Suprapubic skin (tissue), 4 donors: Measurements from ENCODE around the gene LMF2. TPM values are rescaled to one million over a fixed set of nuclear protein-coding genes. Genes with fewer than 3 reads are reported as not detected.
A peak's percentile ranks its signal among the peaks of the same experiment; 100 is the strongest.

ENCODE experiments used
- DNase-seq, 2 donors: peaks; one replicate each; pipeline ENCODE4 v3.0.0-alpha.2; 2019; ENCODE audit warnings: low spot score in 2 of 2
- H3K27ac ChIP-seq: fragments of 200-600 bp; sonication (generic); one replicate; pipeline ENCODE4 v1.5.1; 2019
- H3K27me3 ChIP-seq: fragments of 200-600 bp; sonication (generic); one replicate; pipeline ENCODE4 v1.5.1; 2019
- H3K36me3 ChIP-seq: fragments of 200-600 bp; sonication (generic); one replicate; pipeline ENCODE4 v1.5.1; 2019
- H3K4me1 ChIP-seq: fragments of 200-600 bp; sonication (generic); one replicate; pipeline ENCODE4 v1.5.1; 2019
- H3K4me3 ChIP-seq: fragments of 200-600 bp; sonication (generic); one replicate; pipeline ENCODE4 v1.5.1; 2019; ENCODE audit warnings: mild to moderate bottlenecking
- H3K9me3 ChIP-seq: fragments of 200-600 bp; sonication (generic); one replicate; pipeline ENCODE4 v1.5.1; 2019
- CTCF ChIP-seq, 2 donors: fragments of 200-600 bp in 1 of 2; fragments of 450-650 bp in 1 of 2; sonication (generic) in 1 of 2; IDR thresholded peaks; one replicate each; pipeline ENCODE4 v1.5.1; 2016 to 2019; ENCODE audit warnings: antibody characterized with exemption in 2 of 2, mild to moderate bottlenecking in 1 of 2, moderate library complexity in 1 of 2
- EP300 ChIP-seq: sonication (generic); formaldehyde crosslinking; IDR thresholded peaks from one replicate; pipeline ENCODE4 v1.6.1; 2017; ENCODE audit warnings: antibody characterized with exemption
- POLR2A ChIP-seq, 2 donors: fragments of 450-650 bp; IDR thresholded peaks; one replicate each; pipeline ENCODE4 v1.6.1; 2017; ENCODE audit warnings: antibody characterized with exemption in 2 of 2, mild to moderate bottlenecking in 2 of 2, moderate library complexity in 2 of 2
- POLR2AphosphoS5 ChIP-seq, 3 donors: sonication (generic); formaldehyde crosslinking; IDR thresholded peaks; one replicate each; pipeline ENCODE4 v1.6.1; 2017; ENCODE audit warnings: antibody characterized with exemption in 3 of 3
- WGBS: methylation state at CpG from one replicate; pipeline ENCODE4 v1.1.5; 2018; 5-methylcytosine and 5-hydroxymethylcytosine counted together
- total RNA-seq, 4 donors: library from RNA; depleted of rRNA; stranded (reverse); fragments of >200 nt; gene quantifications; one replicate each; pipeline ENCODE4 v1.1.0, GENCODE V29; 2016

LMF2 gene
- total RNA-seq, 4 donors from 2014 or later = 28.9 to 65.6 (median 44.7) TPM

GRCh38 chr22:50504369-50505211 lies 2.9 kb downstream of the LMF2 start:
- Histone ChIP-seq H3K27ac (no peak overlapping the region), H3K4me3 (no peak overlapping the region), H3K9me3 (no peaks in the 10 kb centered on the region), H3K4me1 (peaks cover 41% of the 10 kb centered on the region), H3K27me3 (no peaks in the 10 kb centered on the region), H3K36me3 (peaks cover 37% of the 10 kb centered on the region)
- no peak for TF ChIP-seq EP300
- TF ChIP-seq POLR2A (IDR thresholded peaks at IDR 0.05) = no peak
- TF ChIP-seq CTCF (IDR thresholded peaks at IDR 0.05) = no peak
- no peak for TF ChIP-seq POLR2AphosphoS5 (IDR thresholded peaks at IDR 0.05)
- peak; percentile 68 to 79 for DNase-seq
- WGBS = 85% methylated on average over 15 of the region's 44 CpGs

GRCh38 chr22:50503475-50504145 lies 3.9 kb downstream of the LMF2 start:
- H3K4me3 ChIP-seq = no peak overlapping the region

GRCh38 chr22:50502628-50503474 lies 4.7 kb downstream of the LMF2 start:
- H3K4me3 ChIP-seq = no peak overlapping the region
- no peaks in the 10 kb centered on the region for H3K9me3 ChIP-seq
- H3K4me1 ChIP-seq = peaks cover 33% of the 10 kb centered on the region
- 82% methylated on average over 9 of the region's 24 CpGs for WGBS
- peak; percentile 64 to 67 for DNase-seq
- peaks cover 37% of the 10 kb centered on the region for H3K36me3 ChIP-seq
- no peak overlapping the region for H3K27ac ChIP-seq
- no peaks in the 10 kb centered on the region for H3K27me3 ChIP-seq
- TF ChIP-seq EP300 (no peak), POLR2AphosphoS5 (IDR thresholded peaks at IDR 0.05) (no peak), CTCF (IDR thresholded peaks at IDR 0.05) (no peak), POLR2A (IDR thresholded peaks at IDR 0.05) (no peak)

More at GRCh38 chr22:50503475-50504145, 3.9 kb downstream of the LMF2 start:
- H3K27ac ChIP-seq = no peak overlapping the region
- peaks cover 33% of the 10 kb centered on the region for H3K4me1 ChIP-seq
- no peaks in the 10 kb centered on the region for H3K9me3 ChIP-seq
- peaks cover 37% of the 10 kb centered on the region for H3K36me3 ChIP-seq
- H3K27me3 ChIP-seq = no peaks in the 10 kb centered on the region
- 74% methylated on average over 17 of the region's 26 CpGs for WGBS
- peak in 1 of 2 donors; percentile 67 for DNase-seq
- no peak for TF ChIP-seq POLR2AphosphoS5 (IDR thresholded peaks at IDR 0.05)
- TF ChIP-seq POLR2A (IDR thresholded peaks at IDR 0.05) = no peak
- TF ChIP-seq CTCF (IDR thresholded peaks at IDR 0.05) = no peak

GRCh38 chr22:50502096-50502495 lies 5.4 kb downstream of the LMF2 start:
- H3K4me3 ChIP-seq = no peak overlapping the region
- no peaks in the 10 kb centered on the region for H3K9me3 ChIP-seq
- WGBS = 83% methylated on average over 5 of the region's 6 CpGs

More at GRCh38 chr22:50502096-50502495, 5.4 kb downstream of the LMF2 start:
- no peak overlapping the region for H3K27ac ChIP-seq
- H3K4me1 ChIP-seq = peaks cover 35% of the 10 kb centered on the region
- DNase-seq = peak in 1 of 2 donors; percentile 74
- peaks cover 37% of the 10 kb centered on the region for H3K36me3 ChIP-seq
- H3K27me3 ChIP-seq = no peaks in the 10 kb centered on the region
- TF ChIP-seq CTCF (IDR thresholded peaks at IDR 0.05) (no peak), POLR2A (IDR thresholded peaks at IDR 0.05) (no peak), POLR2AphosphoS5 (IDR thresholded peaks at IDR 0.05) (no peak), EP300 (no peak)
